H9 (cell line): ENCODE results near the gene MSH6. TPM values are rescaled to one million over a fixed set of nuclear protein-coding genes. Genes with fewer than 3 reads are reported as not detected.

Source experiments
- DNase-seq: peaks from one replicate; pipeline ENCODE4 v3.0.0-alpha.2; 2017
- H2AFZ ChIP-seq: one replicate; pipeline ENCODE4 v1.6.1; 2013; ENCODE audit warnings: mild to moderate bottlenecking, low read length, control low read depth, moderate library complexity
- H2AK5ac ChIP-seq: 2 replicates; pipeline ENCODE4 v1.6.1; 2013; ENCODE audit warnings: low read length, control low read depth, mixed read lengths; ENCODE audit not compliant: insufficient read length
- H2BK120ac ChIP-seq: one replicate; pipeline ENCODE4 v1.6.1; 2013; ENCODE audit warnings: low read depth, mild to moderate bottlenecking, low read length, control low read depth, inconsistent platforms; ENCODE audit not compliant: poor library complexity, severe bottlenecking
- H2BK12ac ChIP-seq: 2 replicates; pipeline ENCODE4 v1.6.1; 2013; ENCODE audit warnings: low read length, control low read depth, mixed read lengths, low read depth; ENCODE audit not compliant: insufficient read length
- H2BK15ac ChIP-seq: 2 replicates; pipeline ENCODE4 v1.6.1; 2013; ENCODE audit warnings: low read depth, low read length, control low read depth
- H2BK20ac ChIP-seq: one replicate; pipeline ENCODE4 v1.6.1; 2013; ENCODE audit warnings: low read depth, mild to moderate bottlenecking, low read length, control low read depth, inconsistent platforms; ENCODE audit not compliant: poor library complexity, severe bottlenecking
- H2BK5ac ChIP-seq: 2 replicates; pipeline ENCODE4 v1.6.1; 2013; ENCODE audit warnings: low read length, control low read depth, mixed read lengths; ENCODE audit not compliant: insufficient read length
- H3K14ac ChIP-seq: 2 replicates; pipeline ENCODE4 v1.6.1; 2013; ENCODE audit warnings: low read length, control low read depth; ENCODE audit not compliant: insufficient read depth
- H3K18ac ChIP-seq: 2 replicates; pipeline ENCODE4 v1.6.1; 2013; ENCODE audit warnings: low read depth, mild to moderate bottlenecking, mixed read lengths, low read length, control low read depth; ENCODE audit not compliant: insufficient read length
- H3K23ac ChIP-seq: 2 replicates; pipeline ENCODE4 v1.6.1; 2013; ENCODE audit warnings: low read length, control low read depth, mixed read lengths, low read depth; ENCODE audit not compliant: insufficient read length
- H3K23me2 ChIP-seq: 2 replicates; pipeline ENCODE4 v1.6.1; 2013; ENCODE audit warnings: low read depth, mild to moderate bottlenecking, mixed read lengths, low read length, control low read depth; ENCODE audit not compliant: insufficient read length, poor library complexity, severe bottlenecking
- H3K27ac ChIP-seq: 2 replicates; pipeline ENCODE4 v1.5.1; 2013; ENCODE audit warnings: low read length, control low read depth, mixed read lengths, low read depth; ENCODE audit not compliant: insufficient read length
- H3K27me3 ChIP-seq: 2 replicates; pipeline ENCODE4 v1.6.1; 2013; ENCODE audit warnings: low read length, control low read depth, inconsistent platforms; ENCODE audit not compliant: insufficient read depth
- H3K4ac ChIP-seq: 2 replicates; pipeline ENCODE4 v1.6.1; 2013; ENCODE audit warnings: low read depth, mild to moderate bottlenecking, control low read depth, inconsistent platforms, low read length, moderate library complexity
- H3K4me1 ChIP-seq: 2 replicates; pipeline ENCODE4 v1.6.1; 2013; ENCODE audit warnings: low read length, control low read depth, inconsistent platforms; ENCODE audit not compliant: insufficient read depth
- H3K4me2 ChIP-seq: 2 replicates; pipeline ENCODE4 v1.6.1; 2013; ENCODE audit warnings: low read length, control low read depth, mixed read lengths; ENCODE audit not compliant: insufficient read length, insufficient read depth
- H3K56ac ChIP-seq: 2 replicates; pipeline ENCODE4 v1.6.1; 2013; ENCODE audit warnings: low read depth, mild to moderate bottlenecking, mixed read lengths, low read length, control low read depth; ENCODE audit not compliant: insufficient read length
- H3K79me1 ChIP-seq: 2 replicates; pipeline ENCODE4 v1.6.1; 2013; ENCODE audit warnings: low read depth, mild to moderate bottlenecking, moderate library complexity, low read length, control low read depth, inconsistent platforms; ENCODE audit not compliant: insufficient read depth, poor library complexity, severe bottlenecking
- H3K79me2 ChIP-seq: 2 replicates; pipeline ENCODE4 v1.6.1; 2013; ENCODE audit warnings: low read length, control low read depth, inconsistent platforms; ENCODE audit not compliant: insufficient read depth
- H3K9ac ChIP-seq: 2 replicates; pipeline ENCODE4 v1.6.1; 2013; ENCODE audit warnings: low read length, control low read depth, mixed read lengths; ENCODE audit not compliant: insufficient read length; ENCODE audit errors: extremely low read depth
- H3K9me3 ChIP-seq: one replicate; pipeline ENCODE4 v1.6.1; 2013; ENCODE audit warnings: low read depth, low read length, inconsistent platforms; ENCODE audit not compliant: control insufficient read depth
- H3T11ph ChIP-seq: one replicate; pipeline ENCODE4 v1.6.1; 2013; ENCODE audit warnings: mild to moderate bottlenecking, low read length, control low read depth, inconsistent platforms
- H4K20me1 ChIP-seq: one replicate; pipeline ENCODE4 v1.6.1; 2013; ENCODE audit not compliant: control insufficient read depth, insufficient read length, insufficient read depth
- H4K5ac ChIP-seq: 2 replicates; pipeline ENCODE4 v1.6.1; 2013; ENCODE audit warnings: low read depth, mild to moderate bottlenecking, mixed read lengths, low read length, control low read depth; ENCODE audit not compliant: insufficient read length
- H4K8ac ChIP-seq: replicated peaks from 2 replicates; pipeline ENCODE4 v1.6.1; 2013; ENCODE audit warnings: low read length, control low read depth, mixed read lengths, low read depth; ENCODE audit not compliant: insufficient read length
- H4K91ac ChIP-seq: 2 replicates; pipeline ENCODE4 v1.6.1; 2013; ENCODE audit warnings: low read depth, mild to moderate bottlenecking, moderate library complexity, mixed read lengths, low read length, control low read depth; ENCODE audit not compliant: insufficient read length
- H3K27ac Mint-ChIP-seq, 3 experiments: 2 replicates in 2 of 3; 3 replicates in 1 of 3; pipeline ENCODE4 v1.8.0; 2020 to 2021; ENCODE audit warnings: mixed read lengths in 3 of 3, mild to moderate bottlenecking in 1 of 3, moderate library complexity in 1 of 3
- H3K27me3 Mint-ChIP-seq: 2 replicates; pipeline ENCODE4 v1.8.0; 2021; ENCODE audit warnings: low read depth, mild to moderate bottlenecking, moderate library complexity, mixed read lengths
- H3K36me3 Mint-ChIP-seq, 3 experiments: 2 replicates in 2 of 3; 3 replicates in 1 of 3; pipeline ENCODE4 v1.8.0; 2020 to 2021; ENCODE audit warnings: low read depth in 3 of 3, mixed read lengths in 3 of 3; ENCODE audit not compliant: insufficient read depth in 1 of 3
- H3K4me1 Mint-ChIP-seq, 2 experiments: 2 replicates each; pipeline ENCODE4 v1.8.0; 2020; ENCODE audit warnings: mixed read lengths in 2 of 2
- H3K4me3 Mint-ChIP-seq, 2 experiments: 2 replicates in 1 of 2; 3 replicates in 1 of 2; pipeline ENCODE4 v1.8.0; 2020 to 2021; ENCODE audit warnings: mild to moderate bottlenecking in 2 of 2, mixed read lengths in 2 of 2, moderate library complexity in 1 of 2
- H3K9me3 Mint-ChIP-seq, 2 experiments: 2 replicates in 1 of 2; 3 replicates in 1 of 2; pipeline ENCODE4 v1.8.0; 2020; ENCODE audit warnings: mild to moderate bottlenecking in 2 of 2, mixed read lengths in 2 of 2, moderate library complexity in 1 of 2
- WGBS: extraction: QIAGEN DNeasy Blood & Tissue Kit; methylation state at CpG from one replicate; pipeline ENCODE4 v1.1.7; 2013; ENCODE audit warnings: missing lambda C conversion rate, low lambda C conversion rate, mixed read lengths; ENCODE audit not compliant: insufficient read length; ENCODE audit errors: extremely low coverage; 5-methylcytosine and 5-hydroxymethylcytosine counted together
- total RNA-seq: library from RNA; stranded (reverse); gene quantifications from 2 replicates; pipeline ENCODE4 v1.2.1, GENCODE V29; 2021
- TF ChIP-seq, protein P1 (sequence below): fragments of 200-600 bp; sonication (generic); conservative IDR thresholded peaks from 3 replicates; pipeline ENCODE4 v1.8.0; 2021; ENCODE audit warnings: antibody characterized with exemption, mild to moderate bottlenecking

Gene MSH6
- total RNA-seq, 1 experiment from 2014 or later, result 303 TPM

DNA sequence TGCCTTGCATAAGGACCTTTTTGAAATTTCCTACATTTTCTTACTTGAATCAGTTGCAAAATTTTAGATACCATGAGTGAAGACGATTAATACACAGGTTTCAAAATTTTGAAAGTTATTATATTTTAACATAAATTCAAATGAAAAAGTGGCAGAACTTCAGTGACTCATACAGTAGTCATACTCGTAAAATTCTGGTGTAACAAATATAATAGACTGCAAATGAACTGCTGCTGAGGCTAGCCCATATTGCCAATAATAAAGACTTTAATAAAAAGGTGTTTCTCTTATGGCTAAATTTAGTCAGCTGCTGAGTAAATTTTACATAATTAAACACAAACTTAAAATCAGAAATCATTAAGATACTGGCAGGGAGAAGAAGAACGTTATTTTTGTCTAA is 36.9 kb downstream of the MSH6 start:
- no CpG with 5 or more reads among the region's 3 CpGs for WGBS
- no peak overlapping the region for H3T11ph ChIP-seq
- H4K20me1 ChIP-seq, result no peaks in the 10 kb centered on the region
- no peak overlapping the region for H2BK12ac ChIP-seq
- H3K4ac ChIP-seq, result no peak overlapping the region
- H3K27ac ChIP-seq, result no peak overlapping the region
- no peak overlapping the region for H3K4me3 Mint-ChIP-seq
- no peak overlapping the region for H3K56ac ChIP-seq
- no peak overlapping the region for H4K5ac ChIP-seq
- no peaks in the 10 kb centered on the region for H3K9me3 Mint-ChIP-seq
- no peaks in the 10 kb centered on the region for H3K27me3 ChIP-seq
- peaks cover 34 to 81% (median 73%) of the 10 kb centered on the region in 3 experiments for H3K36me3 Mint-ChIP-seq
- H2BK5ac ChIP-seq, result no peak overlapping the region
- H3K23ac ChIP-seq, result no peak overlapping the region
- H4K91ac ChIP-seq, result no peak overlapping the region
- H4K8ac ChIP-seq, result no peak overlapping the region
- H2BK120ac ChIP-seq, result no peak overlapping the region
- no peak for DNase-seq
- H3K18ac ChIP-seq, result no peak overlapping the region
- no peaks in the 10 kb centered on the region for H3K4me1 ChIP-seq
- TF ChIP-seq, protein P1, sequence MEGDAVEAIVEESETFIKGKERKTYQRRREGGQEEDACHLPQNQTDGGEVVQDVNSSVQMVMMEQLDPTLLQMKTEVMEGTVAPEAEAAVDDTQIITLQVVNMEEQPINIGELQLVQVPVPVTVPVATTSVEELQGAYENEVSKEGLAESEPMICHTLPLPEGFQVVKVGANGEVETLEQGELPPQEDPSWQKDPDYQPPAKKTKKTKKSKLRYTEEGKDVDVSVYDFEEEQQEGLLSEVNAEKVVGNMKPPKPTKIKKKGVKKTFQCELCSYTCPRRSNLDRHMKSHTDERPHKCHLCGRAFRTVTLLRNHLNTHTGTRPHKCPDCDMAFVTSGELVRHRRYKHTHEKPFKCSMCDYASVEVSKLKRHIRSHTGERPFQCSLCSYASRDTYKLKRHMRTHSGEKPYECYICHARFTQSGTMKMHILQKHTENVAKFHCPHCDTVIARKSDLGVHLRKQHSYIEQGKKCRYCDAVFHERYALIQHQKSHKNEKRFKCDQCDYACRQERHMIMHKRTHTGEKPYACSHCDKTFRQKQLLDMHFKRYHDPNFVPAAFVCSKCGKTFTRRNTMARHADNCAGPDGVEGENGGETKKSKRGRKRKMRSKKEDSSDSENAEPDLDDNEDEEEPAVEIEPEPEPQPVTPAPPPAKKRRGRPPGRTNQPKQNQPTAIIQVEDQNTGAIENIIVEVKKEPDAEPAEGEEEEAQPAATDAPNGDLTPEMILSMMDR, result no peak
- no peaks in the 10 kb centered on the region for H3K4me1 Mint-ChIP-seq
- H3K27me3 Mint-ChIP-seq, result no peaks in the 10 kb centered on the region
- no peak overlapping the region for H3K14ac ChIP-seq
- H3K9me3 ChIP-seq, result no peaks in the 10 kb centered on the region
- H2AFZ ChIP-seq, result no peak overlapping the region
- H3K79me1 ChIP-seq, result no peaks in the 10 kb centered on the region
- no peaks in the 10 kb centered on the region for H3K23me2 ChIP-seq
- no peak overlapping the region for H2AK5ac ChIP-seq
- no peaks in the 10 kb centered on the region for H3K79me2 ChIP-seq
- no peak overlapping the region for H3K9ac ChIP-seq
- H2BK20ac ChIP-seq, result no peak overlapping the region
- H3K4me2 ChIP-seq, result no peak overlapping the region
- no peak overlapping the region for H2BK15ac ChIP-seq
- no peak overlapping the region for H3K27ac Mint-ChIP-seq
